Left kidney (tissue), 8 donors: ENCODE measurements around the gene TRAF3. TPM values are rescaled to one million over a fixed set of nuclear protein-coding genes. Genes with fewer than 3 reads are reported as not detected.
A peak's percentile ranks its signal among the peaks of the same experiment; 100 is the strongest.

Source experiments
- DNase-seq: peaks from one replicate; pipeline ENCODE4 v3.0.0-alpha.2; 2013
- long read RNA-seq, 8 donors: transcript quantifications; one replicate each; lab custom pipeline, GENCODE V29; 2026
- polyA plus RNA-seq: library from polyadenylated mRNA; unstranded; fragments of 120-200 nt; gene quantifications from one replicate; pipeline ENCODE4 v1.2.1, GENCODE V29; 2013; ENCODE audit not compliant: insufficient read length

The TRAF3 gene, protein sequence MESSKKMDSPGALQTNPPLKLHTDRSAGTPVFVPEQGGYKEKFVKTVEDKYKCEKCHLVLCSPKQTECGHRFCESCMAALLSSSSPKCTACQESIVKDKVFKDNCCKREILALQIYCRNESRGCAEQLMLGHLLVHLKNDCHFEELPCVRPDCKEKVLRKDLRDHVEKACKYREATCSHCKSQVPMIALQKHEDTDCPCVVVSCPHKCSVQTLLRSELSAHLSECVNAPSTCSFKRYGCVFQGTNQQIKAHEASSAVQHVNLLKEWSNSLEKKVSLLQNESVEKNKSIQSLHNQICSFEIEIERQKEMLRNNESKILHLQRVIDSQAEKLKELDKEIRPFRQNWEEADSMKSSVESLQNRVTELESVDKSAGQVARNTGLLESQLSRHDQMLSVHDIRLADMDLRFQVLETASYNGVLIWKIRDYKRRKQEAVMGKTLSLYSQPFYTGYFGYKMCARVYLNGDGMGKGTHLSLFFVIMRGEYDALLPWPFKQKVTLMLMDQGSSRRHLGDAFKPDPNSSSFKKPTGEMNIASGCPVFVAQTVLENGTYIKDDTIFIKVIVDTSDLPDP
- polyA plus RNA-seq, result 17.7 TPM
- long read RNA-seq, donor 1, partial matches to known transcripts, result 0 of 2 reads
- long read RNA-seq, donor 1, other reads (novel, unspliced or antisense), result 0 of 2 reads
- long read RNA-seq, donor 2, partial matches to known transcripts, result 0 of 4 reads
- long read RNA-seq, donor 2, other reads (novel, unspliced or antisense), result 0 of 4 reads
- long read RNA-seq, donor 3, partial matches to known transcripts, result 0 of 2 reads
- long read RNA-seq, donor 3, other reads (novel, unspliced or antisense), result 0 of 2 reads
- long read RNA-seq, donor 4, result 0 reads
- long read RNA-seq, donor 5, result 0 reads
- long read RNA-seq, donor 6, partial matches to known transcripts, result 0 of 2 reads
- long read RNA-seq, donor 6, other reads (novel, unspliced or antisense), result 0 of 2 reads
- long read RNA-seq, donor 7, partial matches to known transcripts, result 0 of 1 reads
- long read RNA-seq, donor 7, other reads (novel, unspliced or antisense), result 0 of 1 reads
- long read RNA-seq, donor 8, partial matches to known transcripts, result 0 of 2 reads
- long read RNA-seq, donor 8, other reads (novel, unspliced or antisense), result 0 of 2 reads

DNA sequence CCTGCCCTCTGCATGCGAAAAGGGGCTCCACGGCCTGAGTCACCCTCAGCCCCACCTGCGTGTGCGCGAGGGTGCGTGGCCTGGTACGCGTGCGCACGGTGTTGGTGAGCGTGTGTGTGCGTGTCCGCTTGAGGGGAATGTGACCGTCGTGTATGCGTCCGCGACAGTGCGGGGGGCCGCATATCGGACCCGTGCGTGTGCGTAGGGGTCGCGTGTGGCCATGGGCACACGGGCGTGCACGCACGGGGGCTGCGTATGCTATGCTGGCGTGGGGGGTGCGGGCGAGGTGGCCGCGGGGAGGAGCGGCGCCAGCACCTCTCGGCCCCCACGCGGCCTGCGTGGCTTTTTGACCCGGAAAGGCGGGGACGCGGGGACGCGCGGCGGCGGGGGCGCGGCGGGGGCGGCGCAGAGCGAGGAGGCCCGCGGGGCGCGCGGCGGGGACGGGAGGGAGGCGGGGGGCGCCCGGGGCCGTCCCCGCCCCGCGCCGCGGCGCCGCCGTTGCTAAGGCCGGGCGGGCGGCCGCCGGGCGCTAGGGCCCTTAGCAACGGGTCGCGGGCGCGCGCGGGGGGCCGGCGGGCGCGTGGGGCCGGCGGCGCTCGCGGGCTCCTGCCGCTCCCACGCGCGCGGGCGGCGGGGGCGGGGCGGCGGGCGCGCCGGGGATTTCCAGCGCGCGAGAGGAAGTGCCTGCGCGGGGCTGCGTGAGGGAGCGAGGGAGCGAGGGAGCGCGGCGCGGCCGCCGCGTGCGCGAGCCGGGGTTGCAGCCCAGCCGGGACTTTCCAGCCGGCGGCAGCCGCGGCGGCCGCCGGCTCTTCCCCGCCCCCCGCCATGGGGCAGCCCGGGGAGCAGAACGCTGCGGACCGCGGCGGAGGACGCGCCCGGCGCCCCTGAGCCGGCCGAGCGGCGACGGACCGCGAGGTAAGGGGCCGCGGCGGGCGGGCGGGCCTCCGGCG, at the start of gene TRAF3:
TRAF3 (plus strand) TSS at position 689 of the 950 bp plus-strand sequence. CDS start 92,753 bp downstream, outside the sequence.
- no peak for DNase-seq

DNA sequence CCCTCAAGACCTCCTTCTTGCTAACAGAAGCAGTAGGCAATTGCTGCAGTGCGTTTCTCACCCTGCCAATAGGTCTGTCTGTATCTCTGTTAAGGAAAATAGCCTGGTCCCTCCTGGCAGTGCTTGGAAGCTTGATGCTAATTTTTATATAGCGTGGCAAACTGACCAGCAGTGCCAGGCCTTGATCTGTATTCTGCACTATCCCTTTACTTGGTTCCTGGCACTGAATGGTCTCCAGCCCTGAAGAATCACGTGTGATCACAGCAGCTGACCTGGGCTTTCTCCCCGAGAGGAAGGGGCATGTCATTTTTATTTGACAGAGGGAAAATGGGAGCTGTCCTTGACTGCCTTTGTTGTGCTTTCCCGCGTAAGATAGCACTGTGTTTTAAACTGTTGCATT, 48.7 kb upstream of the TRAF3 start:
- no peak for DNase-seq

DNA sequence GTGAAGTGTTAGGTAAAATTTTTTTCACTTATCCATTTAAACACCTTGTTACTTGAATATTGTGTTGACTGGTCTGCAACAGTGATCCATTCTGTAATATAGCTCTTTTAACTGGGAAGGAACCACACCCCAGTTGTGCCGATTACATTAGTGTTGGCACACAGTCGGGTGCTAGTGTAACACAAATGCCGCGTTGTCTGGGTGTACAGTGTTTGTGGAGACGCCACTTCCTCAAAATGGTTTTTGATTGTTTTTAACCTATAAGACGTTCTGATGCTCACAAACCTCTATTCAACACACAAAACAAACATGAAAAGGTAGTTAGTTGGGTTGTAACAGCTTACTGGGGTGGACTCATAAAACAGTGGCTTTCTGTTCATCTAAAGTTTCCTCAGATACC, 48.0 kb upstream of the TRAF3 start:
- DNase-seq, result no peak

DNA sequence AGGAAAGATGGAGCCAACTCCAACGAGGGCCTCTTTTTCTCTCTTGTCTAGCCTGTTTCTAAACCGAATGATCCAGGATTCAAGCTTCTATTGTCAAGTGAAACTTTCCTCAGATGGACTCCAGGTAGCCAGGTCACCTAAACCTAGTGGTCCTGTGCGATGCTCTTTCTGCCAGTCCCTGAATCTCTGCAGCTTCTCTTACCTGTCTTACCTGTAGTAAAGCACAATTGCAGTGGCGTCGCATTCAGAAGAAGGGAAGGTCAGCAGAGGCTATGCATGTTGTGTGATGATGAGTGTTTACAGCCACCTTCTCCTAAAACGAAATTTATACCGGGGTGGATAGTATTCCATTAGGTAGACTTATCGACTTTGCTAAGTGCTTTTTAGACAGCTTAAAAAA, 47.4 kb upstream of the TRAF3 start:
- DNase-seq, result no peak

DNA sequence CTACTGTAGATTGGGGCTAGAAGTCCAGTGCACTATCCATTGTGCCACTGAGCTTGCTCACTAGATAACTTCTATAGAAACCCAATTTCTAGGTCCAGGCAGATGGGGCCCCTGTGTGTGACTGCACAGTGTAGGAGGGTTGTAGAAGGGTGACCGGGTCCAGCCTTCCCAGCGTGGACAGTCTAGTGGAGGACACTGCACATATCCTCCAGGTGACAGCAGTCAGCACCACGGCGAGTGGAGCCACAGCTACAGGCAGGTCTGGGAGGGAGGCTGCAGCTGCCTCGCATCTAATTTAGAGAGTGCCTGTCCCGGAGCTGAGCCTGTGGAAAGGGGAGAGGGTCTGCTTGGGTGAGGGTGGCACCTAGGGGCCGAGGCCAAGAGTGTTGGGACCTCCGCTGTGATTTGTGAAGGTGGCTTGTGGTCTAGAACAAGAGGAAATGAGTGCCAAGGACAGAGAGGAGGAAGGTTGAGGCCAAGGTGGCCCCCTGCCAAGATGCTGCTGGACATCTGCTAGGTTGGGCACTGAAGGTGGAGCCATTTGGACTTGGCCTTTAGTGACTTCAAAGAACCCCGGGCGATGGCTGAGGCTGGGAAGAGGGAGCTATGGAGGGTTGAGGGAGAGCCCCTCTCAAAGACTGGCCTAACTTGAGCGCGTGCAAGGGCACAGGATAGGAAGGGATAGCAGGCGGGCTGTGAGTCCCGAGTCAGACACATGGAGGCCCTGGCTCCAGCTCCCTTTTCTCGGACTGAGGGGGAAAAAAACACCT, 46.0 kb upstream of the TRAF3 start:
- DNase-seq, result no peak

DNA sequence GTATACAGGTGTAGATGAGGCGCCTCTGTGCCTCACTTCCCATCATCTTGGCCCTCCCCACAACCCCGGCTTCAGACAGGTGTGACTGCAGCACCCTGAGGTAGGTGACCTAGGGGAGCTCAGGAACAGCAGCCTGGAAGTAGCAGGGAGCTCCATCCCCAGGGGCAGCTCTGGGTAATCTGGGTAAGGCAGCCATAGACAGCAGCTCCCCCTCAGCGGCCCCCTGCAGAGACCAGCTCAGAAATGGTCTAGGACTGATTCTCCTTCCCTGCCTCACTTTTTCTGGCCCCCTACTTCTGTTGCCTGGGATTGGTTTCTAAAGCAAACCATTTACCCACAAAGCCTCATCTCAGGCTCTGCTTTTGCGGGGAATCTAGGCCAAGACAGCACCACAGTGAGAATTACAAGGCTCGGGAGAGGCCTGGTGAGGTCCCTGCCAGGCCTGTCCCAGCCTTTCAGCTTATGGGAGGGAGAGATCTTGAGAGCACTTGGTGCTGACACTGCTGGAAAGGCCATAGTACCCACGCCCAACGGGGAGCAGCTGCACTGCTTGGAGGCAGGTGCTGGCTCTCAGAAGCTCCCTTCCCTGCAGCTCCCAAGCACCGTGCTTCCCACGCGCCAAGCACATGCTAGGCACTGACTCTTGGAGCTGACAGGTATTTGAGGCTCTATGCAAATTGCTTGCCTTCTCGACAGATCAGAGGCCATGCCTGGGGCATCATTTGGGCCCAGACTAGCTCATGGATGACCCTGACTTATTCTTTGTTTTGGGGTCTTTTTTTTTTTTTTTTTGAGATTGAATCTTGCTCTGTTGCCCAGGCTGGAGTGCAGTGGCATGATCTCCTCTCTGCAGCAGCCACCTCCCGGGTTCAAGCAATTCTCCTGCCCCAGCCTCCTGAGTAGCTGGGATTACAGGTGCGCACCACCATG, 45.1 kb upstream of the TRAF3 start:
- DNase-seq, result no peak

DNA sequence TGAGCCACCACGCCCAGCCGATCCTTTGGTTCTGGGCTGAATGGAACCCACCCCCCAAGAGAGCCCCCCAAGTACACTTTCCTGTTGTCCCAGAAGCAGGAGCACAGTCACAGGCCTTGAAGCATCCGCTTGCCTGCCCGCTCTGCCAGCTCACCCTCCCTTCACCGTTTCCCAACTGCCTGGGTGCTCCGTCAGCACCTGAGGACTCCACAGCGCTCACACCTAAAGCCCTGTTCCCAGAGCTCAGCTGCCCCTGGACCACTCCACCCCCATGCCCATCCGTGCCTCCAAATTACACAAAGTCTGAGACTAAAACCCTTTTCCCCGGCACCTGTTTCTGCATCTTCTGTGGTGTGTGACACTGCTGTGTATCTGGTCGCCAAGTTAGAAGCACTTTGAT, 44.3 kb upstream of the TRAF3 start:
- no peak for DNase-seq

DNA sequence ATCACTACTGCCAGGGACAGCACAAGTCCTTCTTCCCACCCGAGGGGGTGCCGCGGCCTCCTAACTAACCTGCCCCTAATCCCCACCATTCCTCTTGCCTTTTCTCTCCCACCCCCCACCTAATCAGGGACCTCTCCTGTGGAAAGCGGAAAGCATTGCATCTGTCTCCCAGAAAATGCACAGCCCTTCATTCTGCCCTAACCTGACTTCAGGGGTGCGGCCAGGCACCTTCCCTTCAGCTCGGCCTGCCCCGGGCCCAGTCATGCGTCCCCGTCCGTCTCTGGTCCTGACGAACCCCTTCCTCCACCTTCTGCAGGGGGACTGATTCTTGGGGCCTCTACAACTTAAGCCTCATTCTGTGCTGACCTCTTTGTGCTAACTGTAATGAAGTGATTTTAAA, 43.9 kb upstream of the TRAF3 start:
- no peak for DNase-seq

DNA sequence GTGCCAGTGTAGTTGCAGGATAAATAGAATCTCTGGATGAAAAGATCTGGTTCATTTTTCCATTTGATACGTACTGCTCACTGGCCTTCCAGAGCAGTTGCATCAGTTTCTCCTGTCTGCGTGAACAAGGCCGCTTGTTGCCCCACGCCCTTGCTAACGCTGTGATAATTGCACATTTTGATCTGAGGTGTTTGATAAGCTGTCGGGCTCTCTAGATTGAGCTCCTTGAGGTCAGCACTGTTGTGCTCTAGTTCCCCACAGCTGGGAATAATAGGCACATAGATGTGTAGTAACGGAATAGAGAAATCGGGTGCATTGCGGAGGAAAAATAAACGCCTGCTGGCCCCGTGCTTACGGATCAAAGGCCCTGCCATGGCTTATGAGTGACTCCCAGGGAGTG, 42.8 kb upstream of the TRAF3 start:
- DNase-seq, result no peak

DNA sequence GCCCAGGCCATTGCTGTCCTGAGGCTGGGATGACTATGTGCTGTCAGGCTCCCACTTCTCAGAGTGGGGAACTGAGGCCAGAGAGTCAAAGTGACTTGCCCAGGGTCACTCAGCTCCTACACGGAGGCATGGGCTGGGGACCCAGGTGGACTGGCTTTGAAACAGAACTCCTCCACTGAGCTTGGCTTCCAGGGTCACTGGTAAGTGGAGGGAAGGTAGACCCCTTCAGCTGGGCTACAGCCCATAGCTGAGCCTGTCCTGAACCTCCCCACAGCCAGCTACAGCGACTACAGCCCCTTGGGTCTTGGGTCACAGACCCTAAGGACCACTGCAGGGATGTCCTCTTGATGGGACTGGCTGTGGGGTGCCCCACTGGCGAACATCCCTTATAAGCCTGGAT, 40.3 kb upstream of the TRAF3 start:
- no peak for DNase-seq

DNA sequence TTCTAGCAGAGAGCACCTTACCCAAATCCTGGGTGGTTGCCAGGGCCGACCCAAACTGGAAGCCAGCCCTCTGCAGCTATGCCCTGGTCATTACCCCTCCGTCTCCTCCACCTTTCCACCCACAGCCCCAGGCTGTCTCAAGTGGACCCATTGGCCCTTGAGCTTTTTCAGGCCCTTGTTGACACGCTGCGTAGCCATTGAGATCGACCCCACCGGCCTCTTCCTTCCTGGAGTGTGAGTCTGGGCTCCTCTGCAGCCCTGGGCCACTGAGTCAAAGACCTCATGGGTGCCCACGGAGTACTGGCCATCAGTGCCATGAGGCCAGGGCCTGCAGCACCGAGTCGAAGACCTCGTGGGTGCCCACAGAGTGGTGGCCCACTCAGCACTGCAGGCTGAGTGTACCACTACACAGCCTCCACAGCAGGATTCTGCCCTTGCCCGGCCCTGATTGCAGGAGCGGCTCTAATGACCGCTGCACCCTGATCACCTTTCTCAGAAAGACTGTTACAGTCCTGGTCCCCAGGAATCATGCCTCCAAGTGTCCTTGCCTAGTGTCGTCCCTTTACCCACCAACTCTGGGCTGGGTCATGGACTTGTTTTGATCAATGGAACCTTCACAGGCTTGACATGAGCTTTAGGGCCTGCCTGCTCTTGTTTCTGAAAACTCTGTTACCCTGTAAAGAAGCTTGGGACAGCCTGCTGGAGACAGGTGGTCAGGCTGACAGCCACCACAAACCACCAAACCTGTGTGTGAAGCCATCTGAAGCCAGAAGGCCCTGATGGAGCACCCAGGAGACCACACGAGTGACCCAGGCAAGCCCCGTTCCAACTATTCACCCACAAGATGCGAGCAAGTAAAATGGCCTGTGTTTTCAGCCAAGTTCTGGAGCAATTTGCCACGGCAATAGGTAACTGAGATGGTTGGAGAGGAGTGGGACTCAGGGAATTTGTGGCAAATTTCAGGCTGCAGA, 39.6 kb upstream of the TRAF3 start:
- DNase-seq, result no peak

DNA sequence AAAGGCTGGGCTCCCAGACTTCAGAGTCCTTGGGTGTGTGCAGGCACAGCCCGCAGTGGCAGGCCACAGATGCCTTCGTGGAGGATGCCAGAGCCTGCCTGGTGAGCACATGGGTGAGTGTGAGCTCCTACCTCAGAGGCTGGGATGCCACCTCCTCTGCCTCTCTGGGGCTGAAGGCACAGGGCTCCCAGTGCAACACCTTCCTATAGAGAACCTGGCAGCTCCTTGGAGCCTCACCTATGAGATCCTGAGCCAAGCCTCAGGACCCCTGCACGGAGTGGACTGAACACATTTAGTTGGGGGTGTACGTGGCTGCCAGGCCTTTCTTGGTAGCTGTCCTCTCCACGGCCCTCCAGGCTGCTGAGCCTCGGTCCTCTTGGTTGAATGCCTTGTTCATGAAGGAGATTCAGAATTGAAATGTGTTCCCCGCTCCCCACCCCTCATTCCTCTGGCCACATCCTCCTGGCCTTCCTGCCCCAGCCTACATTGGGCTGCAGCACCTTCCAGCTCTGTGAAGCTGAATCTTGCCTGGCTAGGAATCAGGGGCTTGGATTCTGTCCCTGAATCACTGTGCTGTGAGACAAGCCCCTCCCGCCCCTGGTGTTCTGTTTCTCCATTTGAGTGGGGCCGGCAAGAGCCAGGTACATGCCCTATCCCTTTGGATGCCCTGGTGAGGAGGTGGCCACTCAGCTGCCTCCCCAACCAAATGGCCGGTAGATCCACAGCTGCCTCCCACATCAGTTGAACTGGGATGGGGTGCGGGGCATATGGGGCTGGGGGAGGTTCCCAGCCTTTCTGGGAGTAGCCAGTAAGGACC, 38.7 kb upstream of the TRAF3 start:
- no peak for DNase-seq

DNA sequence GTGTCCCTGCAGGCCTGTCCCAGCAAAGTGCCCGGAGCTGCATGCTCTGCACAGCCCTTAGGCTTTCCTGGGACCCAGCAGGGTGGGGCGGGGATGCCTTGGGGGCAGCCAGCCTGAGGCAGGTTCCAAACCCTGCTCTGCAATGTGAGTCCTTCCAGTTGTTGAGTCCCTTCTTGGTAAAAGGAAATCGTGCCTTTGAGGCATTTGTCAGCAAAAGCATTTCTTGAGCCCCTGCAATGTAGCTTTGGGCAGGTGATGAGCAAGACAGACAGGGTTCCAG, 38.1 kb upstream of the TRAF3 start:
- DNase-seq, result no peak

DNA sequence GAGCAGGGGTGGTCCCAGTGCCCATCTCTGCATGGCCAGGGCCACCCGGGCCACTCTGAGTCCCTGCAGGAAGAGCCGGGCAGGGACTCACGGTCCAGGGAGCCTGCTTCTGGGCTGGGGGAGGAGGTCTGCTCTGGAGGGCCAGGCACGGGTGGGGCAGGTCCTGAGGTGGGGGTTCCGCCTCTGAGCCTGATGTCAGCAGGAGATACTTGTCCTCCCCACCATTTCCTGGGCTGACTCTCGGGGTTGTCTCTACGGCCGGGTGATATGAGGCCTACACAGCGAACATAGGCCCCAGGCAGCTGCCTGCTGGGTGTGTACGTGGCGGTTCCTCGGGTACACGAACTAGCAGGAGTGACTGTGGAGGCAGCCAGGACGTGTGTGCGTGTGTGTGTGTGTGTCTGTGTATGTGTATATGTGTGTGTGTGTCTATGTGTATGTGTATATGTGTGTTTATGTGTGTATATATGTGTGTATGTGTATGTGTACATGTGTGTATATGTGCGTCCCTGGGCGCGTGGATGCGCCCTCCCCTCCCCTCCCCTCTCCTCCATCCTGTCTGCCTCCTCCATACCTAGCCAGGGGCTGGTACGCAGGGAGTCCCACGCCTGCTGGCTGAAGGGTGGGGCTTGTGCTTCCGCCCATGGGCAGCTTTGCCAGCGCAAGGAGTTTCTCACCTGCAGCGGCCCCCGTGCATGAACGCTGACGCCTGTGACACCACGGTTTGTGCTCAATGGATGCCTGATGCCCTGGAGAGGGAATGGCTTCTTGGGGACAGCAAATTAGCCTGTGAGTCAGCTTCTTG, 30.4 kb upstream of the TRAF3 start:
- no peak for DNase-seq

DNA sequence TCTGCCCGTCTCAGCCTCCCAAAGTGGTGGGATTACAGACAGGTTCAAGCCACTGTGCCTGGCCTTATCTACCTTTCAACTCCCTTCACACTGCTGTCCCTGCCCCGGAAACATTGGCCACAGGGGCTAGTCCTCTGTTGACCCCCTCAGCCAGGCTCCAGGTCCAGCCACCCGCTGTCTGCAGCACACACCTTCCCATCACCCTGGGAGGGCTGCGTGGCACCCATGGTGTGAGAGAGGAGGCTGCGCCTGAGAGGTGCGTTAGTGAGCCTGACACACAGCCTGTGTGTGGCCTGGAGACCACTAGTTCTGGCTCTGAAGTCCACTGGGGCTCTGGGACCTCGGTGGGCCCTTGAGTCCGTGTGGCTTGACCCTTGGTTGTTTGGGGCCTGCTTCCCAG, 28.4 kb upstream of the TRAF3 start:
- DNase-seq, result no peak

DNA sequence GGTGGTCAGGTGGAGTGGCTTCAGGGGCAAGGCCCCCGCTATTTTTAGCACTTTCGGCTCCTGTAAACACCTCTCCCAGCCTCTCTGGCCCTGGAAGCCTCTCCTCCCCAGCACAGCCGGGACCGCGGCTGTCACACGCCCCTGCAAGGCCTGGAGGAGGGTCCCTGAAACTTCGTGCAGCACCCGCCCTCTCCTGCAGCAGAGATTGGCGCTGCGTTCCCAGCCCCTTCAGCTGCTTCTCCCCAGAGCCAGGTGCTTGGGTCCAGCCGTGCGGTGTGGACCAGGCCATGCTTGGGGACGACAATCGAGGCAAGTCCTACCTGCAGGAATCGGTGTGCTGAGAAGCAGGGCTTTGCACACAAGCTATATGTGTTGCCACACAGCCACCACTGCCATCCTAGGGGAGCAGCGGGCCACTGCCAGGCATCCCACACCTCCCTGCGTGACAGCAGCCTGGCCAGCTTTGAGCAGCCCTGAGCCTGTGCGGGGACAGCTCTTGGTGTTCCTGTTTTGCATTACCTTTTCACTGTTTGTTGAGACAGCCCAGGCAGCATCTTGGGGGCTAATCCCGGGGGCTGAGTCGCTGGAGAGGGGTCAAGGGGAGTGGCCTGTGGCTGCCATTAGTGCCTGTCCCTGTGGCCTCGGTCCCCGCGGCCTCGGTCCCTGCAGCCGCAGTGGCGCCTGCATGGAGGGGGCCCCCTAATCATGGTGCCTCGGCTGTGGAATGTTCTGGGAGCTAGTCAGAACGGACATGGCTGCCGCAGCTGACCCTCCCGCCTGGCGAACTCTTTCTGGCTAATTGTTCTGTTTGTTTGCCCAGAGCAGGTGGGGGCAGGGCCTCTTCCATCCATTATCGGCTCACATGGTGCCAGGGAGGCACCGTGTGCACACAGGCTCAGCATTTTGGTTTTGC, 27.6 kb upstream of the TRAF3 start:
- DNase-seq, result peak; percentile 25
